ENCODE results near the gene PPIP5K1. TPM values are rescaled to one million over a fixed set of nuclear protein-coding genes. Genes with fewer than 3 reads are reported as not detected.
A peak's percentile ranks its signal among the peaks of the same experiment; 100 is the strongest.

The PPIP5K1 gene
- total RNA-seq, 1 donor from 2014 or later: 104 TPM

DNA sequence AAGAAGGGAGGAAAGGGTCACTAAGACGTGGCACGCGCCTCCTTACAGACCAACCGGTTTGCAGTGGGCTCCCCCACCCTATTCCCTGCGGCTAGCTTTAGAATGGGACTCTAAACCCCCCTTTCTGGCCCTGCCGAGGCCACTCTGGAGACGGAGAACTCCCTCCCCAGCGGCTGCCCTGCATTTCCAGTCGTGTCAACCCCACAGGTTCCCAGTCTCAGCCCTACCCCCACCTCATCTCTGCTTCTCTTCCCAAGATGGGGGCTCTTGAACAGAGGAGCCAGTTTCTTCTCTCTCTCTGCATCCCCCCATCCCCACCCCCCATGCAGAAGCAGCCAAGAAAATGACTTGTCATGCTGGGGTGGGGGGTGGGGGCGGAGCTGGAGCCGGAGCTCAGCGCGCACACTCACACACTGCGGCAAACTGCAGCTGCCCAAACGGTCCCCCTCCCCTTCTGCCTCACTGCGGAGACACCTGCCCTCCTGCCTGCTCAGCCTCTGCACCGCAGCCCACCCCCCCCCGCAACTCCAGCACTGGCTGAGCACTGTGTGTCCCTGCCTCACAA lies 71.7 kb downstream of the PPIP5K1 start:
- DNase-seq (ENCODE audit: low spot score): no peak

GRCh38 chr15:43517354-43518196 lies 72.4 kb downstream of the PPIP5K1 start, which contains the start of gene MAP1A:
Gene MAP1A (plus strand): TSS chr15:43517608. CDS start chr15:43521474, 3,866 bp downstream.
- DNase-seq (ENCODE audit: low spot score): no peak

DNA sequence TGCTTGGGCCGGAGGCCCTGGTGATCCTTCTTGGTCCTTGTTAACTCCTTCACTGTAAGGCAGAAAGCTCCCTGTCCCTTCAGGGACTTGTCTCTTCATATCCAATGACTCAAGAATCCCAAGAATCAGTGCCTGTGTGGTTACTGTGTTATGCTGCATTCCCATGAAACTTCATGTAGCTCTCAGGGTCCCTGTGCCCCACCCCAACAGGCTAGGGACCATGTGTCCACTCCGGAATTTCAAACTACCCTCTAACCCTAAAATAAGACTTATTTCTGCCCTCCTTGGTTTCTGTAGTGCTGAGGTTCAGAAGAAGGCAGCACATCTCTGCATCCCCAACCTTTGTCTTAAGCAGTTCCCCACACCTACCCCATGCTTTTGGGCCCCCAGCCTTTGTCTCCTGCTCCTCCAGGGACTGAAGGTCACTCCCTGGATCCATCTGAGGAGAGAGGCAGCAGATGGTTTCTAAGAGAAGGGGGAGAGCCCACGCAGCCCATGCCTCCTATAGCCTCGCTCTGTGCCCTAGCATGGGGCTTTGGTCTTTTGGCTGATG lies 73.1 kb downstream of the PPIP5K1 start:
- no peak for DNase-seq (ENCODE audit: low spot score)

DNA sequence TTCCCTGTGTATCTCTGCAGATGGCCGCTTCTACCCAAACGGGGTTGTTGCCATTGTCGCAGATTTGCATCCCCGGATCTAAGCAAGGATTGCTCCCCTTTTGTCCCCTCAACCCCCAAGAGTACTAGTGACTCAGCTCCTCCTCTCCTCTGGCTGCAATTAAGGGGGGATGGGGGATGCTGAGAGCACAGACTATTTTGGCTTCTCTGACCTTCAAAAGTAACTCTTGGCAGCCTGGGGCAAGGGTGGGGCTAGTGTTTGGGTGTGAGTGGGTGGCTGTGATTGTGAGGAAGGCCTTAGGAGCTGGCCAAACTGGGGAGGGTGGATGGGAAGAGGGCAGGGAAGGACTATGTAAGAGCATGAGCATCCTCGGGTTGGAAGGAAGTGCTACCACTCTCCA lies 73.8 kb downstream of the PPIP5K1 start:
- no peak for DNase-seq (ENCODE audit: low spot score)

DNA sequence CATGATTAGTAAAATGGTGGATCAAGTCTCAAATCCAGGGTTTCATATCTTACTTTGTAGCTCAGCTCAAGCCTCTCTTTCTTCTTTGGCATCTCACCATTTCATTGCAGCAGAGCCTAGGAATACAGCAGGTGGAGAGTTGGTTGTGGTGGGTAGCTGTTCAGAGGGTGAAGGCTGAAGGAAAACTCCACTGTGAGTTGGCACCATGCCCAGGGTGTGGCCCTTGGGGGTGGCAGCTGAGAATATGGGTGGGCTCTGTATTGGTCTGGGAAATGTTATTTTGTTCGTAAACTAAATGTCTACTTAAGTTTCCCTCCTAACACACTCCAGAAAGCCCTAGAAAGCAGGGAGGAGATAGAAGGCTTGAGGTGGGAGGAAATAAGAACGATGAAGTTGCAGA lies 74.3 kb downstream of the PPIP5K1 start:
- DNase-seq (ENCODE audit: low spot score): no peak

DNA sequence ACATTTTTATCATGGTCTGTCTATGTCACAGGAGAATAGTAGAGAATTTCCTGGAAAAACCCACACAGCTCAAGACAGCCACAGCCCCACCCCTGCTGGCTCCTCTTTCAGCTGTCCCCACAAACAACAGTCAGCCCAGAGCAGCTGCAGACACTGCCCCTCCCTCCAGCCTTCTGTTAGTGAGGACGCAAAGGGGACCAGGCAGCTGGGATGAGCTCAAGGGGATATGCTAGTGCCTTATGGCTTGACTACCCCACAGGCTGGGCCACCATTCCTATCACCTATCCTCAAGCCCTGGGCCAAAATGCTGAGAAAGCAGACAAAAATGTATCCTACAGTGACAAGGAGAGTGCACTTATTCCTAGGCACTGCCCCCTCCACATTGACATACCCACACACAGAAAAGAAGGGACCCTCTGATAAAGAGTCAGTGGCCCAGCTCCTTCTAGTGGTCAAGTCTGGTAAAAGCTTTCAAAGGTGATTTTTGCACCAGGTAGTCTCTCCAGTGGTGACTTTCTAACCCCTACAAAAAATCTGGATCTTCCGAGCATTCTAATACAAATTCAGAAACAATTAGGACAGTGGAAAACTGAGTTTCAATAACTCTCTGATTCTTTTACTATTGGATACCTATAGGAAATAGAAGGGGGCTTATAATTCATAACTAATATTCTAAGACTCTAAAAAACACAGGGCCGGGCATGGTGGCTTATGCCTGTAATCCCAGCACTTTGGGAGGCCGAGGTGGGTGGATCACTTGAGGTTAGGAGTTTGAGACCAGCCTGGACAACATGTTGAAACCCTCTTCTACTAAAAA lies 75.6 kb downstream of the PPIP5K1 start:
- DNase-seq (ENCODE audit: low spot score): no peak

GRCh38 chr15:43513550-43513949 lies 76.5 kb downstream of the PPIP5K1 start:
- no peak for DNase-seq (ENCODE audit: low spot score)

GRCh38 chr15:43511012-43511885 lies 78.8 kb downstream of the PPIP5K1 start:
- no peak for DNase-seq (ENCODE audit: low spot score)

DNA sequence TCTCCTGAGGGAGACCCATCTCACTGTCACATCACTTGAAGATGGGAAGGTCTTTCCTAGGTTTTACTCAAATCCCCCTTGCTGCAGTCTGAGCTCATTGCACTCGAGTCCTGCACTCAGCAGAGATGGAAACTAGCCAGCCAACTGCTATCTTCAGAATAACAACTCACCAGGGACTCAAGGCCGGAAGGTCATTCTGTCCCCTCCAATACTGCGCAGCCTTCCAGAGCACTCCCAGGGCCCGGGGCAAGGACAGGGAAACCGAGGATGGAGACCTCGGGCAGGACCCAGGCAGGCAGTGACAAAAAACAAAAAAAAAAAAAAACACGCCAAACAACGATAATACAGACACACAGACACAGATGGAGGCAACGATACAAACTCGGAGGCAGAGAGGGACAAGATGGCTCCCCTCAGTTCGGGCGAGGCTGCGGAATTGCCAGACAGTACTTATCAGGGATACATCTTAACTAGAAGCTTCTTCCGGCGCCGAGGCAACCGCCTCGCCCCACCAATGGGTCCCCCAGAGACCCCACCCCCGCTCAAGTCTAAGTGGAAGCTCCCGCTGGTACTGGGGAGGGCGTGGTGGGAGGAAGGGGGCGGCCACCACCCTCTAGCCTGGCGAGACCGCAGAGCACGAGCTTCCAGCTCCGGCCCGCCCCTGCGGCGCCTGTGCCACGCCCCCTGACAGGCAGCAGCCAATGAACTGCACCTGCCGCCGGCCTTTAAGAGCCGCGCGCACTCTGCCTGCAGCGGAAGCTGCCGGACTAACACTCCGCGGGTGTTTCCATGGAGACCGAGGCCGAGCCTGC lies 79.6 kb downstream of the PPIP5K1 start:
- peak; percentile 98 for DNase-seq (ENCODE audit: low spot score)

DNA sequence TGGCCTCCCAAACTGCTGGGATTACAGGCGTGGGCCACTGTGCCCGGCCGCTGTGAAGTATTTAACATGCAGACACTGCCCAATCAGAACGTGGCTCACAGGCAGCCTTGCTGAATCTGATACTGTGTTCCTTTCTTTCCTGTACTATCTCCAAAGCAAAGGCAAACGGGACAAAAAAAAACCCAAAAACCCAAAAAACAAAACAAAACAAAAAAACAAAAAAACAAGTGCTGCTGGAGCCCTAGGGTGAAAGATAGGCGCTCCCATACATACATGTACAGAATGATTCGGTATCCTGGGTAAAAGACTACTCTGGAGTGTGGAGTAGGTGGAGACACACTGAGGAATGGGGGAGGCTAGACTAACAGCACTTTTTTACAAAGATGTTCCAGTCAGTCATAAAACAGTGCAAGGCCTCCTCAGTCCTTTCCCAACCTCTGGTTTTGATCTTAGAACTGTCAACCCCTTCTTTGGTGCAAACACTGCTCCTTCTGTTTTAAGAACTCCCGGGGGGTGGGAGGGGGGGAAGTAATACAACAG lies 80.3 kb downstream of the PPIP5K1 start:
- no peak for DNase-seq (ENCODE audit: low spot score)

DNA sequence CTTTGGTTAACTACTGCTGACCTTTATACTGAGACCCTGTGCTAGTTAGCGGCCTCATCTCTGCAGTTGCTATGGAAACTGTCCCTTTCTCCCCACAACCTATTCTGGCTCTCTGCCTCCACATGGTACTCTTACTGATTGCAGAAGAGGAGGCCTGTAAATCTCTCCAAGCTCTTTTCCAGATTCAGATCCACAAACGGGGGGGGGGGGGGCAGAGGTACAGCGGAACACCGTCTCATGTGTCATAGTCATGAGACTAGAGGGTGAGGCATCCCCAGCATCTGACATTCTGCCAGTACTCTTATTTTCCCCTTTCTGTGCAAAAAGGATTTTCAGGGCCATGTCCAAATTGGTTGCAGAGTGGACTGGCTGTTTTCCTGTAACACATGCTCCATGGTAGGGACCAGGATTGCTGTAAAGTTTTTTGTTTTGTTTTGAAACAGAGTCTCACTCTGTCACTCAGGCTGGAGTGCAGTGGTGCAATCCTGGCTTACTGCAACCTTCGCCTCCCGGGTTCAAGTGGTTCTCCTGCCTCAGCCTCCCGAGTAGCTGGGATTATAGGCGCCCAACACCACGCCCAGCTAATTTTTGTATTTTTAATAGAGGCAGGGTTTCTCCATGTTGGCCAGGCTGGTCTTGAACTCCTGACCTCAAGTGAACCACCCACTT lies 80.9 kb downstream of the PPIP5K1 start:
- no peak for DNase-seq (ENCODE audit: low spot score)

- DNase-seq (ENCODE audit: low spot score): no peak
These were observed 81.6 kb downstream of the PPIP5K1 start for GRCh38 chr15:43508421-43508820.

- DNase-seq (ENCODE audit: low spot score): no peak
These were observed 84.3 kb downstream of the PPIP5K1 start for GRCh38 chr15:43505738-43506137.

DNA sequence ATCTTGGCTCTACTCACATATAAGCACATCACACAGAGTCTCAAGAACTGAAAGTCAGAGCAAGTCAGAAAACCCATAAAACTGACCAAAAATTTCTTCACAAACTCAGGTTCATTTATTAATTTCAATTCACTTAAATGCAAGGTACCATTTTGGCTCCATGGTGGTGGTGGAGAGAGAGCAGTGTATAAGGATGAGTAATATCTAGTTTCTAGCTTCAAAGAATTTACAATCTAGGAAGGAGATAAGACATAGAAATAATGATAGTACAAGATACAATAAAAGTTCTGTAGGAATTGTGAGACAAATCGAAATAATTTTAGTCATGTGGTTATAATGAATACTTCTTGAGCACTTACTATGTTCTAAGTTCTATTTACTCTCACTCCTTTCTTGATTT lies 90.4 kb downstream of the PPIP5K1 start:
- no peak for DNase-seq (ENCODE audit: low spot score)

- DNase-seq (ENCODE audit: low spot score): no peak
These were observed 91.0 kb downstream of the PPIP5K1 start for GRCh38 chr15:43498990-43499389.

DNA sequence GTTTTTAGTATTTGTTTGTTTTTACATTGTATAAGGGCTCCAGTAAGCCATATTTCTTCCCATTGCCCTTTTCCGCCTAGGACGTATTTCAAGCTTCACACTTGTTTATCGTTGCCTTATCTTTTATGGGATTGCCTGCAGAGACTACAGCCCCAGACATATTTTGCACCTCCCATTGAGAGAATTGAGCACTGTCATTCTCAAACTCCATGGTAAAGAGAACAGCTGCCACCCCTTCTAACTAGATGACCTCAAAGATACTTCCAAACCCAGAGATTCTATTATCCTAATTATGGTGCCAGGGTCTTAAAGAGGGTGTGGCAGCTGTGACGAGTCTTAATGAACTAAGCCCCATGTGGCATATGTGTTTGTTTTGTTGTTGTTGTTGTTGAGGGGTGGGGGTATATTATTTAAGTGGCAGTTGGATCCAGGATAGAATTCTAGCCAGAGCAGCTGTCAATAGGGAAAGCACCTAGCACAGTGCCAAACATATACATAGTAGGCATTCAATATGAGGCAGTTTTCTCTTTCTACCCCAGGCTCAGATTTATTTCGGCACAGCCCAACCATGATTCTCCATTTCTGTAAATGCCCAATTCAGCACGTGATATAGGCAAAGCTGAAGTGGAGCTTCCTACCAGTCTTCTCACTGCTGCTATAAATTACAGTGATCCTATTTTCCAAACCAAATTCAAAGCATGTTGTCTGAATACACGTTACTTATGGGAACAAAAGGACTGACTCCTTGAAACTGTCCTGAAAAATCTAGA lies 96.1 kb downstream of the PPIP5K1 start:
- no peak for DNase-seq (ENCODE audit: low spot score)

DNA sequence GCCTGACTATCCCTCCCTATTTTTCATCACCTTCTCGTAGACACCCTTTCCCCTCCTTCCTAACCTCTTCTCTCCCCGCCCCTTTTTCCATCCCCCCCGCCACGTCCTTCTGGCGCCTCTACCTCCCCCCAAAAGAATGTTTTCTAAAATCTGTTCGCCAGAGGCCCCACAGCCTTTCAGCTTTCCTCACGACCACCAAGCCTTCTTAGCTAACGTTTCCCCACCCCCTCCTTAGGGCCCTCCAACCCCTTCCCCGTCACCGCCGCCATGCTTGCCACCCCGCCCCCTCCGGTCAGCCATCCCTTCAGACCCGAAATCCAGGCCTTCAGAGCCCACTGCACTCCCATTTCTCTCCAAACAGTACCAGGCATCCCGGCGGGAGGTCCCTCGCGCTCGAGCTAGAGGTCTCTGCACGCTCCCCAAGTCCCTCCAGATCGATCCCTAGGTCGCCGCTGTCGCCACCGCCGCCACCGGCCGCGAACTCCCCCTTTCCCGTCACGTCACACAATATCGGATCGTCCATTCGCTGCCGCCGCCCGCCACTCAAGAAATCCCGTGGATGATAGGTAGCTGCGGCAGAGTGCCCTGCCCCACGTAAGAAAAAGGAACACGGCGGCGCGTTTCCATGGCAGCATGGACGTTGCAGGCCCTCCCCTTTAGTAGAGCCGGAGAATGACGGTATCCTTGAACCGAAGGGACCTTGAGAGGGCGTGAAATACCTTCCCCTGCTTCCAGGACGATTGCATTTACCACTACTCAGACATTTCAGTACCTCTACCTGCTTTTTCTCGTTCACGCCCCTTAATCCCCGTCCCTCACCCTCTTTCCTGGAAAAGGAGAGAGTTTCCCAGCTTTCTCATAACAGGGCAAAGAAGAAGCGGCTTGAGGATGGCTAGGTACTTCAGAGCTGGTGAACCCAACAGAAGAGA lies 97.1 kb downstream of the PPIP5K1 start, which contains the start of gene TP53BP1:
Gene TP53BP1, minus strand, starts transcription at position 484 of the 929 bp plus-strand sequence. Its CDS starts 113 bp downstream, at position 371.
- DNase-seq (ENCODE audit: low spot score): peak; percentile 96
